ENCODE measurements around the gene SCAMP4. TPM values are rescaled to one million over a fixed set of nuclear protein-coding genes. Genes with fewer than 3 reads are reported as not detected.
A peak's percentile ranks its signal among the peaks of the same experiment; 100 is the strongest.
"Not testable (repeated sequence)": the region's sequence is repeated elsewhere in the genome, so short reads cannot be mapped to it uniquely, and the experiment has no call there.

The SCAMP4 gene
- total RNA-seq, 4 donors from 2014 or later: 26.6 to 76.5 (median 59.3) TPM

DNA sequence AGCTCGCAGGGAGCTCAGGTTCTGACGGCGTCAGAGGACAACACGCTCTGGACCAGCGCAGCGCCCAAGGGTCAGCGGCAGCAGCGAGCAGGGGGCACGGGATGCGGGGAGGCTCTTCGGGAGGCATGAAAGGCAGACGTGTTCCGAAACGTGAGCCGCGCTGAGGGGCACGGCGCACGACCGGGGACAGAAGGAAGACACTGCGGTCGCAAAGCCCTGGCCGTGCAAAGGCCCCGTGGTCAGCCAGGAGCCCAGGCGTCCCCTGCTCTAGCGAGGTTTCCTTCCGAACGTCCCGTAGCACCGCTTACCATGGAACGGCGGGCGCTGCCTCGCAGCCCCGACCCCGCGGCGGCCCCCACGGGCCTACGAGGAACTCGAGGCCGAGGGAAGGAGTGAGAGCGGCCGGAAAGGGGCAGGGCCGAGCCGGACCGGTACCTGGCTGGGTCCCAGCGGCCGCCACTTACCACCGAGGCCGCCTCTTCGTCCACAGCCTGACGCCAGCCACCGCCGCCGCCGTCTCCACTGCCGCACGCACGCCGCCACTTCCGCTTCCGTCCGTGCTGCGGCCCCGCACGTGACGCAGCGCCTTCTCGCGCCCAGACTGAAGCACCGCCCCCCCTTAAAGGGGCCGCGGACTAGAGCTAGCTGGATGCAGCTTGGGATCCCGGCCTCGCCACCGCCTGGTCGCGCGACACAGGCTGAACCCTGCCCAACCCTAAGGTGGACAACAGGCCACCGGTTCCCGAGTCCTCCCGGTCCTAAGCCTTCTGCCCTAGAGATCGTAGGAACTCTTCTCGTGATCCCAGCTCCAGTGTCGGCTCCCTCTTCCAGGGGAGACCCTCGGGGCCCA lies 29.3 kb upstream of the SCAMP4 start:
- under 1% methylated on average over 50 of the region's 87 CpGs for WGBS
- Histone ChIP-seq H3K27me3 (no peaks in the 10 kb centered on the region), H3K4me3 (peak overlapping the region; percentile 73 to 98 (median 86)), H3K4me1 (peaks cover 46 to 67% (median 64%) of the 10 kb centered on the region in 4 donors), H3K36me3 (peaks cover 3 to 33% (median 22%) of the 10 kb centered on the region in 4 donors), H3K9me3 (no peaks in the 10 kb centered on the region), H3K27ac (replicated peaks in 1 of 4) (peak overlapping the region; percentile 85 to 99 (median 94))
- peak; percentile 69 for TF ChIP-seq POLR2A (IDR thresholded peaks at IDR 0.05; ENCODE audit: low read depth)
- no peak for TF ChIP-seq EP300 (IDR thresholded peaks at IDR 0.05)
- peak; percentile 98 to 99 for TF ChIP-seq POLR2AphosphoS5 (IDR thresholded peaks at IDR 0.05)
- TF ChIP-seq, protein P1, sequence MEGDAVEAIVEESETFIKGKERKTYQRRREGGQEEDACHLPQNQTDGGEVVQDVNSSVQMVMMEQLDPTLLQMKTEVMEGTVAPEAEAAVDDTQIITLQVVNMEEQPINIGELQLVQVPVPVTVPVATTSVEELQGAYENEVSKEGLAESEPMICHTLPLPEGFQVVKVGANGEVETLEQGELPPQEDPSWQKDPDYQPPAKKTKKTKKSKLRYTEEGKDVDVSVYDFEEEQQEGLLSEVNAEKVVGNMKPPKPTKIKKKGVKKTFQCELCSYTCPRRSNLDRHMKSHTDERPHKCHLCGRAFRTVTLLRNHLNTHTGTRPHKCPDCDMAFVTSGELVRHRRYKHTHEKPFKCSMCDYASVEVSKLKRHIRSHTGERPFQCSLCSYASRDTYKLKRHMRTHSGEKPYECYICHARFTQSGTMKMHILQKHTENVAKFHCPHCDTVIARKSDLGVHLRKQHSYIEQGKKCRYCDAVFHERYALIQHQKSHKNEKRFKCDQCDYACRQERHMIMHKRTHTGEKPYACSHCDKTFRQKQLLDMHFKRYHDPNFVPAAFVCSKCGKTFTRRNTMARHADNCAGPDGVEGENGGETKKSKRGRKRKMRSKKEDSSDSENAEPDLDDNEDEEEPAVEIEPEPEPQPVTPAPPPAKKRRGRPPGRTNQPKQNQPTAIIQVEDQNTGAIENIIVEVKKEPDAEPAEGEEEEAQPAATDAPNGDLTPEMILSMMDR (IDR thresholded peaks at IDR 0.05): peak in 2 of 3 experiments; percentile 11 to 19
- peak; percentile 98 for DNase-seq (ENCODE audit: extremely low spot score)
- intact Hi-C loops (cut with DNase I): no loop called here

DNA sequence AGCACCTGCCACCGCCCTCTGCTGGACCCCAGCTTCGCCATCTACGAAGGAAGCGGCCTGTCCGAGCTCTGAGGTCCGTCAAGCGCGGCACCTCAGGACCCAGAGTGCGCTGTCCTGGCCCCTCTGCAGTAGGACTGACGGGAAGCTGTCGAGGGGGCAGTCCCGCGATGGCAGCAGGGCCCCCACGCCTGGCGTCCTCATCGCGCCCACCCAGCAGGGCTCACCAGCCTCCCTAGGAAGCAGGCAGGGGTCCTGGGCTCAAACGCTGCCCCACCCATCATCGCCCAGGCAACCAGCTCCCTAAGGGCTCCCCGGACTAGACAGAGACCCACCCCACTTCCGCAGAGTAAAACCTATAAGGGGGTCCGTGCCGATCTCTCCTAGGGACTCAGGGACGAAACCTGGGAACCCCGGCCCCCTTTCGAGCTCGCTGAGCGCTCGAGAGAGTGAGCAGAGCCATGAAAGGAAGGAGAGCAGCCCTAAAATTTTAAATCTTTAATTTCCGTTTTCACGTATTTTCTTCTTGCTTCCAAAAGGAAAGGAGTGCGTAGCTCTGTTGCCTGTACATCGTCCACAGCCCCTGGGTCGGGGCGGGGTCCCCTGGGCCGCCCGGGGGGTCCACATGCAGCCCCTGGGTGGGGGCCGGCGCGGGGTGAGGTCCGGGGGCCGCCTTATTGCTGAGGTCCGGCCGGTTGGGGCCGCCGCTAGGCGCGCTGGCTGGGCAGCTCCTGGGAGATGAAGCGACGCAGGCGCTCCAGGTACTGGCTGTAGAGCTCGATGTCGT lies 28.5 kb upstream of the SCAMP4 start:
- 16% methylated on average over 31 of the region's 53 CpGs for WGBS
- intact Hi-C loops (cut with DNase I); H3K9me3 ChIP-seq; H3K27me3 ChIP-seq; DNase-seq (ENCODE audit: extremely low spot score): not testable (repeated sequence)
- H3K4me3 ChIP-seq: peak overlapping the region; percentile 73 to 98 (median 86)
- peaks cover 0 to 28% (median 15%) of the 10 kb centered on the region in 4 donors for H3K36me3 ChIP-seq
- peak overlapping the region; percentile 85 to 99 (median 94) for H3K27ac ChIP-seq (replicated peaks in 1 of 4)
- peaks cover 46 to 70% (median 66%) of the 10 kb centered on the region in 4 donors for H3K4me1 ChIP-seq

DNA sequence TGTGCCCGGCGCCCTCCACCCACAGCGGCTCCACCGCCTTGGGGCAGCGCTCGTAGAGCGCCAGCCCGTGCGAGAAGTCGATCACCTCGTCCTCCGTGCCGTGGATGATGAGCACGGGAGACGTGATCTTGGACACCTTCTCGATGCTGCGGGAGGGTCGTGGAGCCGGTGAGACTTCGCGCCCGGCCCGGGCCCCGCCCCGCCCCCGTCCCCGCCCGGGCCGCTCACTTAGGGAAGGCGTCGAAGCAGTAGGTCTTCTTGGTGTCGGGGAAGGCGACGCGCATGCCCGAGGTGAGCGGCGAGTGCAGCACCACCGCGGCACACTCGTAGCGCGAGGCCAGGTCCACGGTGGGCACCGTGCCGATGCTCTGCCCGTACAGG lies 27.9 kb upstream of the SCAMP4 start:
- peak overlapping the region; percentile 73 to 98 (median 86) for H3K4me3 ChIP-seq
- DNase-seq (ENCODE audit: extremely low spot score); H3K27me3 ChIP-seq; intact Hi-C loops (cut with DNase I); H3K9me3 ChIP-seq: not testable (repeated sequence)
- 34% methylated on average over 16 of the region's 47 CpGs for WGBS
- peak overlapping the region in 1 of 4 donors; percentile 85 for H3K27ac ChIP-seq (replicated peaks in 1 of 4)
- H3K4me1 ChIP-seq: peaks cover 47 to 70% (median 66%) of the 10 kb centered on the region in 4 donors
- H3K36me3 ChIP-seq: peaks cover 0 to 22% (median 13%) of the 10 kb centered on the region in 4 donors

DNA sequence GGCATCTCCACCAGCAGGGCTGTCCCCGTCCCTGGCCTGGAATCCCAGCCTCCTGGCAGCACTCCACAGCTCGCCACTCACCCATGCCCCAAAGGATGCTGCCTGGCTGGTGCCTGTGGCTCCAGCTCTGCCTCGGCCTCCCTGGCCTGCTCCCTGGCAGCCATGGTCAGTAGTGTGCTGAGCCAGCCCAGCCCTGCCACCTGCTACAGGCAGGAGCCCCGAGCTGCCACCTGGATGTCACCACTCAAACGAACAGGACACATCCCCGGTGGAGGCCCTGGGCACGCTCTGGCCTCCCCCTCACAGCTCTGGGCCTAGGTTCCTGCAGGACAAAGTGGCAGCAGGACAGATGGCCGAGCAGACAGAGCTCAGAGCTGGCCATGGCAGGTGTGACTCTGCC lies 26.6 kb upstream of the SCAMP4 start:
- Histone ChIP-seq H3K4me1 (peaks cover 46 to 70% (median 66%) of the 10 kb centered on the region in 4 donors), H3K36me3 (peaks cover 0 to 25% (median 13%) of the 10 kb centered on the region in 4 donors)
- H3K9me3 ChIP-seq; H3K27me3 ChIP-seq; DNase-seq (ENCODE audit: extremely low spot score); intact Hi-C loops (cut with DNase I); H3K4me3 ChIP-seq; H3K27ac ChIP-seq (replicated peaks in 1 of 4): not testable (repeated sequence)
- no CpG with 5 or more reads among the region's 8 CpGs for WGBS

DNA sequence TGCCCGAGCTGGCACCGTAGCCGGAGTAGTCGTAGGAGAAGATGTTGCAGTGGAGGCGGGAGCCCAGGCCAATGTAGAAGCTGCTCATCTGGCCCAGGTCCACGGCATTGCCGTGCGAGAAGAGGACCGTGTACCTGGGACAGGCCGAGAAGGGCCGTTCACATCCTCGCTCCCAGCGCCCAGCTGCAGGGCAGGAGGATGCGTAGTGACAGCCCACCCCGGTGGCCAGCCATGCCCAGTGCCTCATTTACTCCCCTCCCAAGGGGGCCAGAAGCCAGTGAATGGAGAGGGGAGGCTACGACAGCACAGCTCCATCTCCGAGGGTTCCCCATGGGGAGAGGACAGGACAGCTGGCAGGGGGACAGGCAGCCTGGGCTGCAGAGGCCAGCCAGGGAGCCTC lies 25.2 kb upstream of the SCAMP4 start:
- intact Hi-C loops (cut with DNase I); H3K27ac ChIP-seq (replicated peaks in 1 of 4); H3K9me3 ChIP-seq; H3K27me3 ChIP-seq; H3K4me3 ChIP-seq; DNase-seq (ENCODE audit: extremely low spot score): not testable (repeated sequence)
- Histone ChIP-seq H3K4me1 (peaks cover 47 to 67% (median 64%) of the 10 kb centered on the region in 4 donors), H3K36me3 (peaks cover 0 to 25% (median 13%) of the 10 kb centered on the region in 4 donors)
- 91% methylated on average over 7 of the region's 17 CpGs for WGBS

DNA sequence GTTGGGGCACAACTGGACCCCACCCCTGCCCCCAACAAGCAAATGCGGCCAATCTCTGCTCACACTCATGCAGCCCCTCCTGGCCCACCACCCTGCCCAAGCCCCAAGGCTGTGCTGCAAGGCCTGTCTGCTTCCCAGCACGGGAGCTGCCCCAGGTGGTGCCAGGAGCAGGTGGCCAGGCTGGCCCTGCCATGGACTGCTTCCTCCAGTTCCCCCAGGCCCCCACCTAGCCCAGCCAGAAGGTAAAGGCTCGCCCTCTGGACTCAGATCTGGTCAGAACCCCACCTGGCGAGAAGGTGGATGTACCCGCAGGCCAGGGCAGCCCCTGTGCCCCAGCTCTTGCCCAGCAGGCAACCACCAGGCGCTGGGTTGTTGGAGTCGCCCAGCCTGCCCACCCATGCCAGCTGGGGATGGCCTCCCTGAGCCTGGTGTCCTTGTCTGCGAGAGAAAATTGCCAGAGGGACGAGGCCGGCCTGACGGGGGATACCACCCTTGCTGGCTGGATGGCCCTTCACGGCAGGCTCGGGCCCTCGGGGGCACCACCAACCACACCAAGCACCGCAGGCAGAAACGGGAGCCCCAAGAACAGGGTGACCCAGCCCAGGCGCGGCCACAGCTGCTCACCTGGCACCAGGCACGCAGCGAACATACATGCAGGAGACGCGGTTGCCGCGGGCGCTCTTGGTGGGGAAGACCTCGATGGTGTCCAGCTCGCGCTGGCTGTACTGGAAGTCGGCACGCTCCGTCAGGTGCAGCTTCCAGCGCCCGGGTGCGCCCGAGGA lies 24.4 kb upstream of the SCAMP4 start:
- intact Hi-C loops (cut with DNase I): no loop called here
- Histone ChIP-seq H3K4me1 (peaks cover 45 to 65% (median 62%) of the 10 kb centered on the region in 4 donors), H3K4me3 (peak overlapping the region; percentile 24 to 73 (median 32)), H3K27ac (replicated peaks in 1 of 4) (peak overlapping the region in 2 of 4 donors; percentile 20 to 91), H3K9me3 (no peaks in the 10 kb centered on the region), H3K36me3 (peaks cover 0 to 25% (median 13%) of the 10 kb centered on the region in 4 donors), H3K27me3 (no peaks in the 10 kb centered on the region)
- TF ChIP-seq EP300 (IDR thresholded peaks at IDR 0.05) (no peak), POLR2AphosphoS5 (IDR thresholded peaks at IDR 0.05) (no peak), POLR2A (IDR thresholded peaks at IDR 0.05; ENCODE audit: low read depth) (no peak)
- TF ChIP-seq, protein P1 (IDR thresholded peaks at IDR 0.05): no peak
- WGBS: 100% methylated on average over 1 of the region's 35 CpGs
- DNase-seq (ENCODE audit: extremely low spot score): no peak

DNA sequence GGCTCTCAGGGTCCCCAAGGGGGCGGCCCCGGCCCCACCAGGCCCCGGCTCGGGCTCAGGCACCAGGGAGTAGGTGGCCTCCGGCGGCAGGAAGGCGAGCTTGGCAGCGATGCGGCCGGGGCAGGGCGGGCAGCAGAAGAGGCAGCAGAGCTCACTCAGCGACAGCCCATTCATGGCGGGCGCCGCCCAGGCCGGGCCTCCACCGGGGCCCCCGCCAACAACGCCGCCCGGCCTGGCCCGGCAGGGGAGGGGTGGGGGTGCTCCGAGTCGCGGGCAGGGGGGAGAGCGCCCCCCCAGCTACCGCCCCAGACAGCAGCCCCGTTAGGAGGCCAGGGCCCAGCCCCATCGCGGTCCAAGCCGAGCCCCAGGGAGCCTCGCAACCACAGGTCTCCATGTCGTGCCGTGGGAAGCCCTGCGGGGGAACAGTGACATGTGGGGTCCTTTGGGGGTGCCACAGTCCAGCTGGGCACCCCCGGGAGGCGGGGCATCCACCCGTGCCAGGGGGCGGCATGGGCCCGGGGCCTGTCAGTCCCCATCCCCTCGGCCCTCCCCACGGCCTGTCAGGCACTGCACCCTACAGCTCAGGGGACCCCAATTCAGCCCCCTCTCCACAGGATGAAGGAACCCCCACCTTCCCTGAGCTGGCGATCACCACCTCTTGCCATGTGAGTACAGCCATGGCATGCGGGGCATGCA lies 23.7 kb upstream of the SCAMP4 start:
- peaks cover 0 to 25% (median 13%) of the 10 kb centered on the region in 4 donors for H3K36me3 ChIP-seq
- DNase-seq (ENCODE audit: extremely low spot score); H3K9me3 ChIP-seq; intact Hi-C loops (cut with DNase I); H3K27me3 ChIP-seq: not testable (repeated sequence)
- 100% methylated on average over 1 of the region's 44 CpGs for WGBS
- peaks cover 41 to 62% (median 57%) of the 10 kb centered on the region in 4 donors for H3K4me1 ChIP-seq
- peak overlapping the region; percentile 75 to 91 (median 86) for H3K27ac ChIP-seq (replicated peaks in 1 of 4)
- peak overlapping the region; percentile 24 to 73 (median 32) for H3K4me3 ChIP-seq

Measured in esophagus muscularis mucosa (tissue), 4 donors.